ENCODE results near the gene MBLAC2. TPM values are rescaled to one million over a fixed set of nuclear protein-coding genes. Genes with fewer than 3 reads are reported as not detected.

MBLAC2 gene
- total RNA-seq, 1 experiment from 2014 or later: 4.9 TPM

DNA sequence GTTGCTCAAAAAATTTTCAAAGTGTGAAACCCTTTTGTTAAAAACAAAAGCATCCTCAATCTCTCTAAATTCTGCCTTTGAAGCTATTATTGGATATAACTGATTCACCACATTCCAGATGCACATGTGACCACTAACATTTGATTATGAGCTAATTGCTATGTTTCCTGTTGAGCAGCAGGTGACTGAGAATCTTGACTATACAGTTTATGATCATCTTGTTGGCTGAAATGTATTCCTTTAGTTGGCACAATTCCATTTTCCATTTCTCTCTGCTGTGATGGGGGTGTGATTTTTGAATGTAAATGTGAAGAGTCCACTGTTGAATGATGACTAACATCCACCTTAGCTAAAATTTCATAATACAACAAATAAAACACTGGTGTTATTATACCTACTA, 44.1 kb upstream of the MBLAC2 start:
- no peaks in the 10 kb centered on the region for H3K9me3 Mint-ChIP-seq (ENCODE audit: unreplicated experiment)
- Histone ChIP-seq H3K4me3 (ENCODE audit: low read depth, low read length) (no peak overlapping the region), H3K27me3 (replicated peaks; ENCODE audit: control insufficient read depth, insufficient read depth, low read length) (no peaks in the 10 kb centered on the region), H3K36me3 (ENCODE audit: control insufficient read depth, insufficient read depth, low read length) (no peaks in the 10 kb centered on the region; the same call in 1 of the 2 replicates), H3K9me3 (no peaks in the 10 kb centered on the region), H3K4me1 (0 out of 2 replicates have a peak, but pooled peaks cover 7% of the 10 kb centered on the region)
- ChIA-PET POLR2A (no interaction called here), CTCF (interaction anchor here (0.6 kb wide), 2 partner anchors 8 to 48 kb away, joined by 3 read pairs; no protein-coding TSS in a partner anchor)
- no peak for DNase-seq
- intact Hi-C loops (cut with micrococcal nuclease; ENCODE audit: unreplicated experiment): no loop called here
- H3K4me1 Mint-ChIP-seq (ENCODE audit: low read depth, unreplicated experiment): peaks cover 15% of the 10 kb centered on the region
- BruUV-seq (replicated peaks): no TSS peak
- no peak overlapping the region for H3K4me3 Mint-ChIP-seq (ENCODE audit: unreplicated experiment)
- H3K36me3 Mint-ChIP-seq (ENCODE audit: insufficient read depth, unreplicated experiment): peaks cover 18% of the 10 kb centered on the region
- TF ChIP-seq, protein P1, sequence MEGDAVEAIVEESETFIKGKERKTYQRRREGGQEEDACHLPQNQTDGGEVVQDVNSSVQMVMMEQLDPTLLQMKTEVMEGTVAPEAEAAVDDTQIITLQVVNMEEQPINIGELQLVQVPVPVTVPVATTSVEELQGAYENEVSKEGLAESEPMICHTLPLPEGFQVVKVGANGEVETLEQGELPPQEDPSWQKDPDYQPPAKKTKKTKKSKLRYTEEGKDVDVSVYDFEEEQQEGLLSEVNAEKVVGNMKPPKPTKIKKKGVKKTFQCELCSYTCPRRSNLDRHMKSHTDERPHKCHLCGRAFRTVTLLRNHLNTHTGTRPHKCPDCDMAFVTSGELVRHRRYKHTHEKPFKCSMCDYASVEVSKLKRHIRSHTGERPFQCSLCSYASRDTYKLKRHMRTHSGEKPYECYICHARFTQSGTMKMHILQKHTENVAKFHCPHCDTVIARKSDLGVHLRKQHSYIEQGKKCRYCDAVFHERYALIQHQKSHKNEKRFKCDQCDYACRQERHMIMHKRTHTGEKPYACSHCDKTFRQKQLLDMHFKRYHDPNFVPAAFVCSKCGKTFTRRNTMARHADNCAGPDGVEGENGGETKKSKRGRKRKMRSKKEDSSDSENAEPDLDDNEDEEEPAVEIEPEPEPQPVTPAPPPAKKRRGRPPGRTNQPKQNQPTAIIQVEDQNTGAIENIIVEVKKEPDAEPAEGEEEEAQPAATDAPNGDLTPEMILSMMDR (IDR thresholded peaks at IDR 0.05; ENCODE audit: insufficient read depth in 1 of 2, low read depth in 1 of 2, low read length in 1 of 2, severe bottlenecking in 1 of 2, unreplicated experiment in 1 of 2): no peak
- H3K27ac Mint-ChIP-seq (ENCODE audit: unreplicated experiment): no peak overlapping the region
- no peaks in the 10 kb centered on the region for H3K27me3 Mint-ChIP-seq (ENCODE audit: insufficient read depth, unreplicated experiment)

DNA sequence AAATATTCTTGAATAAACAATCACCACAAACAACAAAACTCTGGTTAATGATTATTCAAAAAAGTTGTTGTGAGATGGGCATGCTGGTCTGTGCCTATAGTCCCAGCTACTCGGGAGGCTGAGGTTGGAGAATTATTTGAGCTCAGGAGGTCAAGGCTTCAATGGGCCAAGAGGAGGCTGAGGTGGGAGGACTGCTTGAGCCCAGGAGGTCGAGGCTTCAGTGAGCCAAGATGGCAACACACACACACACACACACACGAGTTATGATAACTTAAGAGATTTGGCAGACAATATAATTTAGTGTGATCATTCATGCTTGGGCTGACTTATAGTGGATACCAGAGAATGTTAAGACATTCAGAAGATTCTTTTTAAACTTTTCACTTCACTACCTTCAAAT, 39.9 kb upstream of the MBLAC2 start:
- TF ChIP-seq, protein P1 (IDR thresholded peaks at IDR 0.05; ENCODE audit: insufficient read depth in 1 of 2, low read depth in 1 of 2, low read length in 1 of 2, severe bottlenecking in 1 of 2, unreplicated experiment in 1 of 2): no peak
- intact Hi-C loops (cut with micrococcal nuclease; ENCODE audit: unreplicated experiment): no loop called here
- Histone ChIP-seq H3K4me1 (0 out of 2 replicates have a peak, but pooled peaks cover 8% of the 10 kb centered on the region), H3K36me3 (ENCODE audit: control insufficient read depth, insufficient read depth, low read length) (no peaks in the 10 kb centered on the region; the same call in 1 of the 2 replicates), H3K9me3 (no peaks in the 10 kb centered on the region), H3K4me3 (ENCODE audit: low read depth, low read length) (no peak overlapping the region), H3K27me3 (replicated peaks; ENCODE audit: control insufficient read depth, insufficient read depth, low read length) (no peaks in the 10 kb centered on the region)
- no peaks in the 10 kb centered on the region for H3K27me3 Mint-ChIP-seq (ENCODE audit: insufficient read depth, unreplicated experiment)
- DNase-seq: no peak
- H3K4me1 Mint-ChIP-seq (ENCODE audit: low read depth, unreplicated experiment): peaks cover 15% of the 10 kb centered on the region
- ChIA-PET POLR2A (no interaction called here), CTCF (no interaction called here)
- H3K4me3 Mint-ChIP-seq (ENCODE audit: unreplicated experiment): no peak overlapping the region
- H3K36me3 Mint-ChIP-seq (ENCODE audit: insufficient read depth, unreplicated experiment): peaks cover 12% of the 10 kb centered on the region
- BruUV-seq (replicated peaks): no TSS peak
- H3K27ac Mint-ChIP-seq (ENCODE audit: unreplicated experiment): no peak overlapping the region
- H3K9me3 Mint-ChIP-seq (ENCODE audit: unreplicated experiment): no peaks in the 10 kb centered on the region

DNA sequence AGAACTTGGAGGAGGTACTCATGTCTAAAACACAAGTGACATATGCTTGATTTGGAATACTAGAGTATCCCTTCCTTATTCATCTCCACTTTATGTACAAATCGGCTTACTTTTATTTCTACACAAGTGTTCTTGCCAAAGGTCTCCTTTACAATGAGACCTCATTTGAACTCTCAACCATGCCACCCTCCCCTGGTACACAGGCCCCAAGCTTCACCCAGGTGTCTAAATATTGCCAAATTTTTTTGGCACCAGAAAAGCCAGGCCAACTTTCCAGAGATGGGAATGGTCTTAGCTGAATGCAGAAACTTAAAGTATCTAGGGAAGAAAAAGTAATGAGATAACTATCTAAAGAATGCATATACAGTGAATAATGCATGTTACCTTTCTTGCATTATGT, 35.9 kb upstream of the MBLAC2 start:
- H3K27me3 Mint-ChIP-seq (ENCODE audit: insufficient read depth, unreplicated experiment): no peaks in the 10 kb centered on the region
- no peak overlapping the region for H3K4me3 Mint-ChIP-seq (ENCODE audit: unreplicated experiment)
- intact Hi-C loops (cut with micrococcal nuclease; ENCODE audit: unreplicated experiment): no loop called here
- TF ChIP-seq, protein P1 (IDR thresholded peaks at IDR 0.05; ENCODE audit: insufficient read depth in 1 of 2, low read depth in 1 of 2, low read length in 1 of 2, severe bottlenecking in 1 of 2, unreplicated experiment in 1 of 2): no peak
- H3K27me3 ChIP-seq (replicated peaks; ENCODE audit: control insufficient read depth, insufficient read depth, low read length): no peaks in the 10 kb centered on the region
- H3K9me3 ChIP-seq: no peaks in the 10 kb centered on the region
- H3K4me3 ChIP-seq (ENCODE audit: low read depth, low read length): no peak overlapping the region
- no peaks in the 10 kb centered on the region for H3K9me3 Mint-ChIP-seq (ENCODE audit: unreplicated experiment)
- ChIA-PET POLR2A (no interaction called here), CTCF (interaction anchor here (0.6 kb wide), 1 partner anchor 8 kb away, joined by 3 read pairs; no protein-coding TSS in a partner anchor)
- 0 out of 2 replicates have a peak, but pooled peaks cover 15% of the 10 kb centered on the region for H3K4me1 ChIP-seq
- BruUV-seq (replicated peaks): no TSS peak
- no peaks in the 10 kb centered on the region for H3K36me3 ChIP-seq (ENCODE audit: control insufficient read depth, insufficient read depth, low read length)
- no peak for DNase-seq
- H3K36me3 Mint-ChIP-seq (ENCODE audit: insufficient read depth, unreplicated experiment): no peaks in the 10 kb centered on the region
- H3K27ac Mint-ChIP-seq (ENCODE audit: unreplicated experiment): no peak overlapping the region
- H3K4me1 Mint-ChIP-seq (ENCODE audit: low read depth, unreplicated experiment): peaks cover 15% of the 10 kb centered on the region

Measured in Caco-2 (cell line).